Neural cell (in vitro differentiated cells): Measurements from ENCODE around the gene LPA. TPM values are rescaled to one million over a fixed set of nuclear protein-coding genes. Genes with fewer than 3 reads are reported as not detected.

Source experiments
- polyA plus RNA-seq: library from polyadenylated mRNA; depleted of rRNA; stranded (reverse); fragments of >200 nt; gene quantifications from 2 replicates; pipeline ENCODE4 v1.2.3, GENCODE V29; 2014

LPA gene
- polyA plus RNA-seq, 1 donor from 2014 or later, result not detected

Other genes starting within 250 kb of the LPA start
- gene PLG, start 38.0 kb upstream of the LPA start, polyA plus RNA-seq, result 1.3 TPM in 1 of 2 replicates, not detected in the other